ENCODE measurements around the gene ING5. TPM values are rescaled to one million over a fixed set of nuclear protein-coding genes. Genes with fewer than 3 reads are reported as not detected.

The ING5 gene
- total RNA-seq, 1 experiment from 2014 or later: 32.1 TPM

DNA sequence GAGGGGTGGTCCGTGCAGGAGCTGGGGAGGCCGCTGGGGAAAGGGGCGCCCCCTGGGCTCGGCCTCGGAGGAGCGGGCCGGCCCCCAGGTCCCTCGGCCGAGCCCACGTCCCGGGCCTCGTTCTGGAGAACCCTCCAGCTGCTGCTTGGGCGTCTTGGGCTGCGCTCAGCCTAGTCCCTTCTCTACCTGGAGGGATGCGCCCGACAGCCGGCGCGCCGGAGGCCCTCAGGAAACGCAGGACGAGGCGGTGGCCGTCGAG is 32.3 kb downstream of the ING5 start:
- Histone ChIP-seq H3K4me2 (ENCODE audit: low read length) (peak overlapping the region; percentile 80), H3K9me2 (replicated peaks; ENCODE audit: low read length) (no peaks in the 10 kb centered on the region), H3K9me3 (ENCODE audit: low read length) (no peaks in the 10 kb centered on the region), H3K27ac (ENCODE audit: low read length) (peak overlapping the region; percentile 60), H3K36me3 (ENCODE audit: low read depth, low read length) (no peaks in the 10 kb centered on the region), H4K20me1 (ENCODE audit: low read length) (peaks cover 3% of the 10 kb centered on the region; the same call in 1 of the 2 replicates), H3K9ac (ENCODE audit: low read length) (peak overlapping the region; percentile 39), H3K79me2 (ENCODE audit: low read length) (no peaks in the 10 kb centered on the region), H3F3A (ENCODE audit: low read length, unreplicated experiment) (peaks cover 3% of the 10 kb centered on the region), H3K4me3 (ENCODE audit: low read length) (peak overlapping the region; percentile 78), H3K27me3 (ENCODE audit: low read length) (no peaks in the 10 kb centered on the region), H3K4me1 (ENCODE audit: insufficient read depth, low read length) (peaks cover 15% of the 10 kb centered on the region), H2AFZ (ENCODE audit: low read length) (peak overlapping the region; percentile 76)
- TF ChIP-seq EZH2phosphoT487 (IDR thresholded peaks at IDR 0.05; ENCODE audit: borderline replicate concordance, low read length) (no peak), EZH2 (IDR thresholded peaks at IDR 0.05; ENCODE audit: low read length, unreplicated experiment) (no peak)
- TF ChIP-seq, protein P1, sequence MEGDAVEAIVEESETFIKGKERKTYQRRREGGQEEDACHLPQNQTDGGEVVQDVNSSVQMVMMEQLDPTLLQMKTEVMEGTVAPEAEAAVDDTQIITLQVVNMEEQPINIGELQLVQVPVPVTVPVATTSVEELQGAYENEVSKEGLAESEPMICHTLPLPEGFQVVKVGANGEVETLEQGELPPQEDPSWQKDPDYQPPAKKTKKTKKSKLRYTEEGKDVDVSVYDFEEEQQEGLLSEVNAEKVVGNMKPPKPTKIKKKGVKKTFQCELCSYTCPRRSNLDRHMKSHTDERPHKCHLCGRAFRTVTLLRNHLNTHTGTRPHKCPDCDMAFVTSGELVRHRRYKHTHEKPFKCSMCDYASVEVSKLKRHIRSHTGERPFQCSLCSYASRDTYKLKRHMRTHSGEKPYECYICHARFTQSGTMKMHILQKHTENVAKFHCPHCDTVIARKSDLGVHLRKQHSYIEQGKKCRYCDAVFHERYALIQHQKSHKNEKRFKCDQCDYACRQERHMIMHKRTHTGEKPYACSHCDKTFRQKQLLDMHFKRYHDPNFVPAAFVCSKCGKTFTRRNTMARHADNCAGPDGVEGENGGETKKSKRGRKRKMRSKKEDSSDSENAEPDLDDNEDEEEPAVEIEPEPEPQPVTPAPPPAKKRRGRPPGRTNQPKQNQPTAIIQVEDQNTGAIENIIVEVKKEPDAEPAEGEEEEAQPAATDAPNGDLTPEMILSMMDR (conservative IDR thresholded peaks at IDR 0.05; ENCODE audit: low read depth, low read length): peak; percentile 32; the same call in 1 of the 2 replicates
- BruUV-seq (replicated peaks): no TSS peak
- ChIA-PET CTCF (no interaction called here), POLR2A (ENCODE audit: unreplicated experiment) (interaction anchor here (0.7 kb wide), 1 partner anchor 32 kb away, joined by 9 read pairs; no protein-coding TSS in a partner anchor)
- DNase-seq (no peak), ATAC-seq (no peak)
- intact Hi-C loops (cut with micrococcal nuclease): loop anchor here (10.0 kb wide), 1 partner anchor 131 kb away; the partner anchor contains the start of gene RTP5

DNA sequence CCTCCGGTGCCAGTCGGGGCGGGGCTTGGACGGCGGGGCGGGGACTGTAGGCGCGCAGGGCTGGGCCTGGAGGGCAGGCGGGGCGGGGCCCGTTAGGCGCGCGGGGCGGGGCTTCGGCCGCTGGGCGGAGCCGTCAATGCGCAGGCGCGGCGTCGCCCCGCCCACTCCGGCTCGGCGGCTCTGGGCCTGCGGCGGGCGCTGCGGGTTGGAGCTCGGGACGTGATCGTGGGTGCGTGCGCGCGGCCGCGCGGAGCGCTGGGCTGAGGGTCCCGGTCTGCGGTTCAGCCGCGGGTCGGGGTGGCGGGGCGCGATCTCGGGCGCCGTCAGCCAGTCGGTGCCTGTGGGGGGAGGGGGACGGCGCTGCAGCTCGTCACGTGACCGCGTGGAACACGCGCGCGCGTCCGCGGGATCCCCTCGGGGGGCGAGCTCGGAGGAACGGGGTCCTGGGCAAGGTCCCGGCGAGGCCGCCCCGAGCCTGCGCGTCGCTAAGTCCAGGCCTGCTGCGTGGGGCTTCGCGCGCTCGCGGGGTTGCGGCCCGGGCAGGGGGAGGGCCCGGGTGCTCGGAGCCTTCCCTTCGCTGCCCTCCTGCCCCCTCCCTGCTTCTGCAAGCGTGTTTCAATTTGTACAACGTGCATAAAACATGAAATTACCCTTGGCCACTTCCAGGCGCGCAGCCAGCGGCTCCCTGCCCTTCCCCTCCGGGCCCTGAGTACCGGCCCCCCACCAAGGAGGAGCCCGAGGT is 32.8 kb downstream of the ING5 start, which contains the start of gene D2HGDH:
Gene D2HGDH, plus strand, starts transcription at position 164 of the 742 bp plus-strand sequence. CDS start 595 bp downstream, outside the sequence.
- no TSS peak for BruUV-seq (replicated peaks)
- TF ChIP-seq, protein P1 (conservative IDR thresholded peaks at IDR 0.05; ENCODE audit: low read depth, low read length): no peak
- TF ChIP-seq EZH2 (IDR thresholded peaks at IDR 0.05; ENCODE audit: low read length, unreplicated experiment): no peak
- TF ChIP-seq EZH2phosphoT487 (IDR thresholded peaks at IDR 0.05; ENCODE audit: borderline replicate concordance, low read length): no peak
- H3K4me2 ChIP-seq (ENCODE audit: low read length): peak within 1 kb of the TSS; percentile 99
- H3K79me2 ChIP-seq (ENCODE audit: low read length): no peaks in the 10 kb centered on the region
- ATAC-seq: peak; percentile 87
- peaks cover 3% of the 10 kb centered on the region for H3F3A ChIP-seq (ENCODE audit: low read length, unreplicated experiment)
- intact Hi-C loops (cut with micrococcal nuclease): loop anchor here (10.0 kb wide), 1 partner anchor 130 kb away; the partner anchor contains the start of gene RTP5
- DNase-seq: peak; percentile 86
- H3K9me3 ChIP-seq (ENCODE audit: low read length): no peaks in the 10 kb centered on the region
- H3K9ac ChIP-seq (ENCODE audit: low read length): peak within 1 kb of the TSS; percentile 89
- CTCF ChIA-PET: no interaction called here
- peaks cover 8% of the 10 kb centered on the region; the same call in 1 of the 2 replicates for H4K20me1 ChIP-seq (ENCODE audit: low read length)
- peak within 1 kb of the TSS; percentile 78 for H3K4me3 ChIP-seq (ENCODE audit: low read length)
- peaks cover 20% of the 10 kb centered on the region for H3K4me1 ChIP-seq (ENCODE audit: insufficient read depth, low read length)
- no peaks in the 10 kb centered on the region for H3K27me3 ChIP-seq (ENCODE audit: low read length)
- peak within 1 kb of the TSS; percentile 60 for H3K27ac ChIP-seq (ENCODE audit: low read length)
- POLR2A ChIA-PET (ENCODE audit: unreplicated experiment): no interaction called here
- H2AFZ ChIP-seq (ENCODE audit: low read length): peak within 1 kb of the TSS; percentile 76
- H3K36me3 ChIP-seq (ENCODE audit: low read depth, low read length): no peaks in the 10 kb centered on the region
- H3K9me2 ChIP-seq (replicated peaks; ENCODE audit: low read length): no peaks in the 10 kb centered on the region

DNA sequence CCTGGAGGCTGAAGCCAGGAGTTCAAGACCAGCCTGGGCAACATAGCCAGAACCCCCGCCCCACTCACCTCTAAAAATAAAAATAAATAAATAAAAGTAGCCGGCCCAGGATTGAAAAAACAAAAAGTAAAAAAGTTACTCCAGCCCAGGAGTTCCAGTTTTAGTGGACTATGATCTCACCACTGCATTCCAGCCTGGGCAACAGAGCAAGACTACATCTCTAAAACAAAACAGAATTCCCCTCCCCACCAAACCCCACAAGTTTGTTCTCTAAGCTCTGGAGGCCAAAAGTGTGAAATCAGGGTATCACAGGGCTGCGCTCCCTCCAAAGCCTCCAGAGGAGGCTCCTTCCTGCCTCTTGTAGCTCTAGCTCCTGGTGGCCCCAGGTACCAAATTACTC is 34.3 kb downstream of the ING5 start:
- Histone ChIP-seq H3K36me3 (ENCODE audit: low read depth, low read length) (no peaks in the 10 kb centered on the region), H3K9me3 (ENCODE audit: low read length) (no peaks in the 10 kb centered on the region), H3K4me1 (ENCODE audit: insufficient read depth, low read length) (peaks cover 33% of the 10 kb centered on the region), H3K79me2 (ENCODE audit: low read length) (no peaks in the 10 kb centered on the region), H3K27ac (ENCODE audit: low read length) (no peak overlapping the region), H3K4me2 (ENCODE audit: low read length) (peak overlapping the region; percentile 99; the same call in 1 of the 2 replicates), H3K4me3 (ENCODE audit: low read length) (no peak overlapping the region), H3F3A (ENCODE audit: low read length, unreplicated experiment) (peaks cover 3% of the 10 kb centered on the region), H3K9ac (ENCODE audit: low read length) (no peak overlapping the region), H3K27me3 (ENCODE audit: low read length) (no peaks in the 10 kb centered on the region), H2AFZ (ENCODE audit: low read length) (no peak overlapping the region), H3K9me2 (replicated peaks; ENCODE audit: low read length) (no peaks in the 10 kb centered on the region), H4K20me1 (ENCODE audit: low read length) (peaks cover 16% of the 10 kb centered on the region; the same call in 1 of the 2 replicates)
- ChIA-PET POLR2A (ENCODE audit: unreplicated experiment) (no interaction called here), CTCF (no interaction called here)
- TSS peak; percentile 30 for BruUV-seq (replicated peaks)
- intact Hi-C loops (cut with micrococcal nuclease): loop anchor here (10.0 kb wide), 1 partner anchor 129 kb away; the partner anchor contains the start of gene RTP5
- ATAC-seq (no peak), DNase-seq (no peak)
- TF ChIP-seq EZH2 (IDR thresholded peaks at IDR 0.05; ENCODE audit: low read length, unreplicated experiment): no peak
- TF ChIP-seq, protein P1 (conservative IDR thresholded peaks at IDR 0.05; ENCODE audit: low read depth, low read length): no peak
- TF ChIP-seq EZH2phosphoT487 (IDR thresholded peaks at IDR 0.05; ENCODE audit: borderline replicate concordance, low read length): no peak

Measured in PC-3 (cell line).